Amniotic epithelial cell (primary cell): ENCODE results near the gene CACNA2D3.
A peak's percentile ranks its signal among the peaks of the same experiment; 100 is the strongest.
"Not testable (repeated sequence)": the region's sequence is repeated elsewhere in the genome, so short reads cannot be mapped to it uniquely, and the experiment has no call there.

Experiments used
- DNase-seq: peaks from one replicate; pipeline ENCODE4 v3.0.0-alpha.2; 2010; ENCODE audit warnings: low read depth

Gene CACNA2D3

GRCh38 chr3:54122324-54123002 is at the start of gene CACNA2D3:
CACNA2D3 (plus strand) TSS chr3:54122552.
- DNase-seq: no peak

DNA sequence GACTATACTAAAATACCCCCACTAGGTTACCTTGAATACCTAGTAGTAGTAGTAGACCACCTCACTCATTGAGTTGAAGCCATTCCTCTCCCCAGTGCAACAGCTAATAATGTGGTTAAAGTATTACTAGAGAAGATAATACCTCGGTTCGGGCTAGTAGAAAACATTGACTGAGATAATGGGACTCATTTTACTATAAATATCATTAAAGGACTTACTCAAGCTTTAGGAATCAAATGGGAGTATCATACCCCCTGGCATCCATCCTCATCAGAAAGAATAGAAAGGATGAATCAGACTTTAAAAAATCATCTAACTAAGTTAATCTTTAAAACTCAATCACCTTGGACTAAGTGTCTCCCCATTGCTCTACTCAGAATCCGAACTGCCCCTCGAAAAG is 49.0 kb upstream of the CACNA2D3 start:
- DNase-seq: no peak

DNA sequence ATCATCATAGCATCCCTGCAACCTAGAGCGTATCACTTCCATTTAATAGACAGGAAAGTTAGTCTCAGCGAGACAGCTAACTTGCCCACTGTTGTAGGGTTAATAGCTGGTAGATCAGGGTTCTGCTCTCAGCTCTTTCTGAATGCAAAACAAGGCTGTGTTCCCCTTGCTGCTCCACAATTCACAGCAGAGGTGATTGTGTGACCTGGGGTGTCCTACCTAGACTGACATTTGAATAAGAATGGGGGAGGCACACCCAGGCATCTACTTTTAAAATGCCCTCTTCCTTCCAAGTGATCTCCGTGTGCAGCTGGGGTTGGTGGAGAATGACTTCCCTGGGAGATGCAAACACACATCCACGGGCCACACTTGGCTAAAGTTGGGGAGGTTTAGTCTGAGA is 43.0 kb upstream of the CACNA2D3 start:
- no peak for DNase-seq

- no peak for DNase-seq
Measured at GRCh38 chr3:54079730-54080325, 42.5 kb upstream of the CACNA2D3 start.

DNA sequence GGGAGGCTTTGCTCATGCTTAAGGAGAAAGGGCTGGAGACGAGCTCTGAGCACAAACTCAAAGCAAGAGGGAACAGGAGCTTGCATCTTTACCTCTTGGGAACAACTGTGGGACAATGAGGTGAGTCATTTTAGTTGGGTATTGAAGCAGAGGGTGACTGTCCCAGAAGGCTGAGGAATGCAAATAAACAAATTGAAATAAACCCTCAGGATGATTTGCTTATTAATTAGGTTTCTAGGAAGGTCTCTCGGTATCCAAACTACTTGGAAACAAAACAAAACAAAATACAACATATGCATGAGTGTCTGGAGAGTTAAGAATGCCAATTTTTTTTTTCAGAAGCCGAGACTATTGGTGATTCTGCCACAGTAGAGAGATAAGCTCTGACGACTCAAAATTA is 38.4 kb upstream of the CACNA2D3 start:
- no peak for DNase-seq

DNA sequence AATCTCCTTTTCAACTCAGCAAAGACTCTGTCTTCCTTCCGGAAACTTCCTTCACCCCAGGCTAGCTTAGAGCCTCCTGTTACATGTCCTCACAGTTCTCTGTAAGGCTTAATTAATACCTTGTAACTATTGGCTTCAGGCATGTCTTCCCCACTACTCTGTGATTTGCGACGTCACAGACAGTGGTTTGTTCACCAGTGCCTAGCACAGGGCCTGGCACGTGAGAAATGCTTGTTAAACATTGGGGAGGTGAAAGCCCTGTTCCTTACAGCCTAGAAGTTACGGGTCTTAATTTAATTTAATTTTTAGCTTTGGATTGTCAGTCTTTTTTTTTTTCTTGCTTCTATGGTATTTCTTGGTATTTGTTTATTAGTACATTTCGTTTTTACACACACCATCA is 36.4 kb upstream of the CACNA2D3 start:
- no peak for DNase-seq

DNA sequence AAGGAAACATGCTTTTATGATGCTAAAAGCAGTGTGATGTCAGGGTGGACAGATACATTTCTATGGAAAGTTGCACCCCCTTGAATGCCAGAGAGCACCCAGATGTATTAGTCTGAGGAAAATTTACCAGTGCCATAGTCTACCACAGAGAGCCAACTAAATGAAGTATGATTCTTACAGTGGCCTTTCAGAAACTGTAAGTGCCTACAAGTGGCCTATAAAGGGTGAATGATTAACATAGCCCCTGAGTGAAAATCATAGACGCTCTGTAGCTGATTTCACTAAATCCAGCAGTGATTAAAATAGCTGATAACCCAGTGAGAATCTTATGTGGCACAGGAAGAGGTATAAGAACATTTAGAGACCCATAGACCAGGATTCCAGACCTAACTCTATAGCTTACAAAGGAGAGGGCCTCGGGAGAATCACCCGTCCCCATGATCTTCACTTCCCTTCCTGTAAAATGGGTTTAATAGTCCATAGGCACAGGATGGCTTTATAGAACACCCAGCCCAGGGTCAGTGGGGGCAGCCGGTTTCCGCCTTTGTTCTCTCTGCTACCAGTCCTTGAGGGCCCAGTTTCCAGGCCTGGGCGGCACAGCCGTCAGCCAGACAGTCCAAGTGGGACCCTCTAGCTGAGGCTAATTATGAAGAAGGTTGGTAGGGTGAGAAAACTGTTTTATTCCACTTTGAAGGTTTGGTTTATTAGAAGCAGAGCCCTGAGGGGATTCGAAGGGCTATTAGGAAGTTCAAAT is 35.5 kb upstream of the CACNA2D3 start:
- DNase-seq: no peak

DNA sequence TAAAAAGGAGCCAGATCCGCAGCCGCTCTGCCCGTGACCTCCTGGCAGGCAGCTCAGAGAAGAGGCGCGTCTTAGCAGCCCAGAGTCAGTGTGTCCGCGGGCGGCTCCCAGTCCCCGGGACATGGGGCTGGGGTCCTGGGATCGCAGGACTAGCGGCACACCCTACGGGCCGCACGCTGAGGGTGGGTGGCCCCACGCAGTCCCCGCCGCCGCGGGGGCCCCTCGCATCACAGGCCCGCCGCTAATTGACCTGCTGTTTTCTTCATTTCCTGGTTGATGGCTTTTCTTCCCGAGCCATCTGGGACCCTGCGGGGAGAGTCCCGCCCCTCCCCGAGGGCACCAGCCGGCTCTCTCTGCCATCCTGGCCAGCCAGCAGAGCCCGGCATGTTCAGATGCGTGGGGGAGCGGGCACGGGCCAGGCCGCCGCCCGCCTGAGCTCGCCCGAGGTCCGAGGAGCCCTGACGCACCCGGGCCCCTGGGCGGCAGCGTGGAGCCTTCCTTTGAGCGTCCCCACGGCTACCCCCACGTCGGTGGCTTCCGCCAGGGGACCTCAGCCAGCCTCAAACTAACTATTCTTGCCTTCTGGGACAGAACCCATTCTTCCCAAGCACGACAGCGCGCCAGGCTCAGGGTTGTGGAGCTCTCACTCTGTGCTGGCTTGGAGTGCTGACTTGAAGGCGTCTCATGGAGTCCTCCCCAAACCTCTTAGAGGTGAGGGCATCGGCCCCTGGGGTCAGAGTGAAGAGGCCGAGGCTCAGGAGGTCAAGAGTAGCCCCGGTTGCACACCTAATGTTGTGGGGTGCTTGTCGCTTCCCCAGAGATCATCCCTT is 34.6 kb upstream of the CACNA2D3 start:
- DNase-seq: no peak

- DNase-seq: no peak
Measured at GRCh38 chr3:54093491-54094248, 28.7 kb upstream of the CACNA2D3 start.

GRCh38 chr3:54094926-54095325 is 27.4 kb upstream of the CACNA2D3 start:
- no peak for DNase-seq

DNA sequence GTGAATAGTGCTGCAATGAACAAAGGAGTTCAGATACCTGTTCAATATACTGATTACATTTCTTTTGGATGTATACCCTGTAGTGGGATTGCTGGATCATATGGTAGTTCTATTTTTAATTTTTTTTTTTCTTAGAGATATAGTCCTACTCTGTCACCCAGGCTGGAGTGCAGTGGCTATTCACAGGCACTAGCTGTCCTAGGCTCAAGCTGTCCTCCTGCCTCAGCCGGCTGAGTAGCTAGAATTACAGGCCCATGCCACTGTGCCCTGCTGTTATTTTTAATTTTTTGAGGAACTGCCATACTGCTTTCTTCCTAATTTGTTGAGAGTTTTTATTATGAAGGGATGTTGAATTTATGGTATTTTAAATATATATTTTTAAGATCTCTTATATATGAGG is 23.0 kb upstream of the CACNA2D3 start:
- no peak for DNase-seq

DNA sequence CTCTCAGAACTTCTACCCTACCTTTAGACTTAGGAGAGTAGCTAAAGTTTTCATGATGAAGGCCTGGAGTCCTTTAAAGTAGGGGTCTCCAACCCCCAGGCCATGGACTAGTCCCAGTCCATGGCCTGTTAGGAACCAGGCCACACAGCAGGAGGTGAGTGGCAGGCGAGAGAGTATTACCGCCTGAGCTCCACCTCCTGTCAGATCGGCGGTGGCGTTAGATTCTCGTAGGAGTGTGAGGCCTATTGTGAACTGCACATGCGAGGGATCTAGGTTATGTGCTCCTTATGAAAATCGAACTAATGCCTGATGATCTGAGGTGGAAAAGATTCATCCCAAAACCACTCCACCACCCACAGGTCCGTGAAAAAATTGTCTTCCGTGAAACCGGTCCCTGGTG is 18.3 kb upstream of the CACNA2D3 start:
- no peak for DNase-seq

DNA sequence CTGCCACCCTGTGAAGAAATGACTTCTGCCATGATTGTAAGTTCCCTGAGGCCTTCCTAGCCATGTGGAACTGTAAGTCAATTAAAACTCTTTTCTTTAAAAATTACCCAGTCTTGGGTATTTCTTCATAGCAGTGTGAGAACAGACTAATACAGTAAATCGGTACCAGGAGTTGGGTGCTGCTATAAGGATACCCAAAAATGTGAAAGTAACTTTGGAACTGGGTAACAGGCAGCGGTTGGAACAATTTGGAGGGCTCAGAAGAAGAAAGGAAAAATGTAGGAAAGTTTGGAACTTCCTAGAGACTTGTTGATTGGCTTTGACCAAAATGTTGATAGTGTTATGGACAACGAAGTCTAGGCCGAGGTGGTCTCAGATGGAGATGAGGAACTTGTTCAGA is 6.2 kb upstream of the CACNA2D3 start:
- not testable (repeated sequence) for DNase-seq

- no peak for DNase-seq
Measured at GRCh38 chr3:54120657-54121413, 1.5 kb upstream of the CACNA2D3 start.

DNA sequence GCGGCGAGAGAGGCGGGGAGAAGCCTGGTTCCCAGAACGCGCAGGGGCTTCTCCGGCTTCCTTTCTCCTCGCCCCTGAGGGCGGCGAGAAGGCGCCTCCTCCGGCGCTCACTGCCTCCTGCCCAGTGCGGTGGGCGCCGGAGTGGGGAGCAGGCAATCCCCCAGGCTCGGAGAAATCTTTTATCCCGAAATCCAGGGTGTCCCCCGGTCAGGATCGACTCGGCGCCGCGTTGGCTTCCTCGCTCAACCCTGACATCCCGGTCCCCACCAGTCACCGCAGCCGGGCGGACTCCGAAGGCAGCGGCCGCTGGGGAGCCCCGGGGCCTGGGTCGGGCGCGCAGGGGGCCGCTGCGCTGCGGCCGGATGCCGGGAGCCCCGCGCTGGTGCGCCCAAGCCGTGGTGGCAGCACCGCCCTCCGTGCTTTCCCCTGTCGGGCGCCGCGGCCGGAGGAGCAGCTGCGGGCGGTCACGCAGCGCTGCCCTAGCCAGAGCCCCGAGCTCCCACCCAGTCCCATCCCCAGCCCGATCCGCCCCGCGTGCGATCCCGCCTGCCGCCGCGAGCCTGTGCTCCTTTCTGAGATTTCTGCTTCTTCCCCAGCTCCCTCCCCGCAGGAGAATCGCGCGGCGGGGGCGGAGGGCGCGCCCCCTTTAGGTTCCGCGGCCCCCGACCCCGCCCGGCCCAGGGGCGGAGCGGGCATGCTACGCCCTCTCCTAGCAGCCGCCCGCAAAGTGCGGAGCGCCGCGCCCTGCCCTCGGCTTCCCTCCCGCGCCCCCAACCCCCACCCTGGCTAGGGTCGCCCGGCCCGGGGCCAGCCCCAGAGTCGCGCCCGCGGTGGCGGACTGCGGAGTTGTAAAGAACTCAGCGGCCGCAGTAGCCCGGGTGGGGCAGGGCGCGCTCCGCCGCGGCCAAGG is 683 bp upstream of the CACNA2D3 start:
- no peak for DNase-seq

GRCh38 chr3:54123003-54123775 is 837 bp downstream of the CACNA2D3 start:
- no peak for DNase-seq

DNA sequence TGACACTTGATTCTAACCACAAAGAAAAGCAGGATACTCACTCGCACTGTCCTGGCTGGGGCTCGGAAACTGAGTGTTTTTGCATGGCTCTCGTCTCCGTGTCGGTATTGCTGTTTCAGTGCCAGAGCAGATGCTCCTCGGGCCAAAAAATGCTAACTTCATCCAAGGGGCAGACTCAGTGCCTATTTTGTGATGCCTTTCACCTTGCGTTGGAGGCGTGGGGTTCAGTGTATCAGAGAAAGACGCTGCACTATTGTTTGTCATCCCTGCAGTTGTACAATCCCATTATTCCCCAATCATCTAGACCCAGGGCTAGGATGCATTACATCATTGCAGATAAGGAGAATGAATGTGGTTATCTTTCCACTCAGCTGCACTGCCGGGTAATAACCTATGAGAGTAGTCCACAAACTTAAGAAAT is 1.4 kb downstream of the CACNA2D3 start:
- DNase-seq: peak; percentile 7

GRCh38 chr3:54125300-54125699 is 2.9 kb downstream of the CACNA2D3 start:
- DNase-seq: no peak

GRCh38 chr3:54126551-54126950 is 4.2 kb downstream of the CACNA2D3 start:
- DNase-seq: no peak
